ENCODE measurements around the gene SNRNP40.

DNA sequence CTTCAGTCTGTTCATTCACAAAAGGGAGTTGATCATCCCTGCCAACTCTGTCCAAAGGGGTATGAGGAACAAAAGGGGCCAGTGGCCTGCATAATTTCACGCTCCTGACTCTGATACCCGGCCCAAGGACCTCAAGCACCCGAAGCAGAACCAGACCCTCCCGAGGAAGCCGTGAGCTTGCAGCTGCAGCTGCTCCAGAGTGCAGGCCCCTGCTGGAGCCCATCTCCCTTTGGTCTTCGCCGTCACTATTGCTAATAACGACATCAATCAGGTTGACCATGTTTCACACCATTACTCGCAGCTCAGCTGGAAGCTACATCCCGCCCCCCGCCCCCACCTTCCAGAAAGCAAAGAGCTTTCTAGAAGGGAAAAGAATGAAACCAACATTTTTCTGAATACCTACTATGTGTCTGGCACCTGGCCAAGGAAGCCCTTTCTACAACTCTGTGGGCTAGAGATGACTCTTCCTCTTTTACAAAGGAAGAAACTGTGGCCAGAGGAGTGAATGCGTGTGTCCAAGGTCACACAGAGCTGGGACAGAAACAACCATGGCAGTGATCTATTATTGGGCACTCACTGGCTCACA, 62.4 kb downstream of the SNRNP40 start:
- TF ChIP-seq, protein P1, sequence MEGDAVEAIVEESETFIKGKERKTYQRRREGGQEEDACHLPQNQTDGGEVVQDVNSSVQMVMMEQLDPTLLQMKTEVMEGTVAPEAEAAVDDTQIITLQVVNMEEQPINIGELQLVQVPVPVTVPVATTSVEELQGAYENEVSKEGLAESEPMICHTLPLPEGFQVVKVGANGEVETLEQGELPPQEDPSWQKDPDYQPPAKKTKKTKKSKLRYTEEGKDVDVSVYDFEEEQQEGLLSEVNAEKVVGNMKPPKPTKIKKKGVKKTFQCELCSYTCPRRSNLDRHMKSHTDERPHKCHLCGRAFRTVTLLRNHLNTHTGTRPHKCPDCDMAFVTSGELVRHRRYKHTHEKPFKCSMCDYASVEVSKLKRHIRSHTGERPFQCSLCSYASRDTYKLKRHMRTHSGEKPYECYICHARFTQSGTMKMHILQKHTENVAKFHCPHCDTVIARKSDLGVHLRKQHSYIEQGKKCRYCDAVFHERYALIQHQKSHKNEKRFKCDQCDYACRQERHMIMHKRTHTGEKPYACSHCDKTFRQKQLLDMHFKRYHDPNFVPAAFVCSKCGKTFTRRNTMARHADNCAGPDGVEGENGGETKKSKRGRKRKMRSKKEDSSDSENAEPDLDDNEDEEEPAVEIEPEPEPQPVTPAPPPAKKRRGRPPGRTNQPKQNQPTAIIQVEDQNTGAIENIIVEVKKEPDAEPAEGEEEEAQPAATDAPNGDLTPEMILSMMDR (IDR thresholded peaks at IDR 0.05): no peak
- no peak for TF ChIP-seq POLR2A (IDR thresholded peaks at IDR 0.05)
